K562 (cell line): ENCODE data around the gene TP73. TPM values are rescaled to one million over a fixed set of nuclear protein-coding genes. Genes with fewer than 3 reads are reported as not detected.

Experiments
- ATAC-seq: fragments of 200-7000 bp; cut with Tn5 transposase; 3 replicates; pipeline ENCODE4 v1.9.1; 2020; ENCODE audit warnings: moderate library complexity
- BruUV-seq: library from RNA; stranded (reverse); fragments of 400-500 nt; replicated peaks from 2 replicates; lab custom pipeline; 2021; lab: Mats Ljungman, UMichigan
- CTCF ChIA-PET: fragments of 300-600 bp; formaldehyde crosslinking; extraction: SDS; loops from one replicate; lab custom pipeline; 2021; ENCODE audit warnings: low intra/inter-chr PET ratio; lab: Yijun Ruan, JAX
- POLR2A ChIA-PET: fragments of 300-600, 350-650 bp; sonication (Branson Sonifier 250); formaldehyde crosslinking; extraction: SDS; loops from one replicate; lab custom pipeline; 2021; ENCODE audit warnings: antibody characterized with exemption, inconsistent platforms; lab: Yijun Ruan, JAX
- DNase-seq, 4 experiments: peaks; one replicate each; pipeline versions ENCODE4 v3.0.0 to v3.0.0-alpha.2; 2011 to 2018; ENCODE audit warnings: low spot score in 3 of 4, mixed read lengths in 3 of 4; ENCODE audit errors: extremely low read depth in 1 of 4
- FAIRE-seq: peaks from 2 replicates; lab custom pipeline; 2011; peaks lifted over from hg19 to GRCh38; lab: Jason Lieb, UNC
- H2AFZ ChIP-seq: 2 replicates; pipeline ENCODE4 v1.6.0; 2011; ENCODE audit warnings: low read depth, low read length, control low read depth, inconsistent platforms
- H3K27ac ChIP-seq: fragments of 200-600 bp; 3 replicates; pipeline ENCODE4 v1.8.0; 2011; ENCODE audit warnings: low read depth, mild to moderate bottlenecking, control low read depth, inconsistent platforms, low read length, moderate library complexity, mixed read lengths; ENCODE audit errors: extremely low read depth
- H3K27me3 ChIP-seq, 2 experiments: fragments of 300-600 bp in 1 of 2; 2 replicates in 1 of 2; 3 replicates in 1 of 2; pipeline versions ENCODE4 v1.6.0 to v1.8.0; 2011; ENCODE audit warnings: inconsistent platforms in 2 of 2, low read length in 2 of 2, mild to moderate bottlenecking in 1 of 2, mixed read lengths in 1 of 2, moderate library complexity in 1 of 2; ENCODE audit not compliant: control insufficient read depth in 2 of 2, insufficient read depth in 2 of 2
- H3K36me3 ChIP-seq: fragments of 300-600 bp; 3 replicates; pipeline ENCODE4 v1.8.0; 2011; ENCODE audit warnings: mild to moderate bottlenecking, low read length, inconsistent platforms; ENCODE audit not compliant: control insufficient read depth, insufficient read depth
- H3K4me1 ChIP-seq, 2 experiments: fragments of 200-600 bp in 1 of 2; replicated peaks in 1 of 2; 2 replicates in 1 of 2; 3 replicates in 1 of 2; pipeline versions ENCODE4 v1.5.1 to v1.8.0; 2011; ENCODE audit warnings: inconsistent platforms in 2 of 2, low read length in 2 of 2, mild to moderate bottlenecking in 1 of 2, mixed read lengths in 1 of 2, moderate library complexity in 1 of 2; ENCODE audit not compliant: control insufficient read depth in 2 of 2, insufficient read depth in 2 of 2
- H3K4me2 ChIP-seq: 2 replicates; pipeline ENCODE4 v1.6.1; 2011; ENCODE audit warnings: low read length, control low read depth, inconsistent platforms, mixed read lengths; ENCODE audit not compliant: insufficient read depth
- H3K4me3 ChIP-seq: fragments of 200-600 bp; sonication (generic), shearing (Covaris generic); 2 replicates; pipeline ENCODE4 v1.5.1; 2016; ENCODE audit warnings: control low read depth, inconsistent platforms
- H3K79me2 ChIP-seq: fragments of 200-600 bp; 3 replicates; pipeline ENCODE4 v1.8.0; 2011; ENCODE audit warnings: low read length, inconsistent platforms; ENCODE audit not compliant: control insufficient read depth, insufficient read depth
- H3K9ac ChIP-seq, 2 experiments: 2 replicates each; pipeline versions ENCODE4 v1.6.0 to v1.6.1; 2011; ENCODE audit warnings: low read depth in 2 of 2, low read length in 2 of 2, control low read depth in 1 of 2, inconsistent platforms in 1 of 2, mild to moderate bottlenecking in 1 of 2, mixed read lengths in 1 of 2; ENCODE audit not compliant: insufficient read depth in 1 of 2
- H3K9me1 ChIP-seq: one replicate; pipeline ENCODE4 v1.6.0; 2011; ENCODE audit warnings: inconsistent platforms, mild to moderate bottlenecking, low read length, moderate library complexity; ENCODE audit not compliant: control insufficient read depth, insufficient read depth
- H3K9me3 ChIP-seq: replicated peaks from 2 replicates; pipeline ENCODE4 v1.5.1; 2011; ENCODE audit warnings: low read depth, low read length, inconsistent platforms; ENCODE audit not compliant: control insufficient read depth, insufficient read depth
- H4K20me1 ChIP-seq: replicated peaks from 2 replicates; pipeline ENCODE4 v1.6.1; 2011; ENCODE audit warnings: low read length, inconsistent platforms, mixed read lengths; ENCODE audit not compliant: control insufficient read depth, insufficient read depth
- BDP1 ChIP-seq: IDR thresholded peaks from 3 replicates; pipeline ENCODE4 v1.6.1; 2011; ENCODE audit not compliant: insufficient read length, insufficient read depth
- FIP1L1 ChIP-seq: fragments of 200-400 bp; formaldehyde crosslinking; IDR thresholded peaks from 2 replicates; pipeline ENCODE4 v1.6.1; 2018; ENCODE audit warnings: mild to moderate bottlenecking, low read depth, low read length; ENCODE audit not compliant: poor library complexity, severe bottlenecking
- GABPA ChIP-seq: fragments of 200-800 bp; sonication (Bioruptor generic); conservative IDR thresholded peaks from 2 replicates; pipeline ENCODE4 v1.6.1; 2016; ENCODE audit warnings: low read depth, missing genetic modification characterization, missing compliant biosample characterization
- GTF2F1 ChIP-seq: IDR thresholded peaks from 2 replicates; pipeline ENCODE4 v1.6.1; 2011; ENCODE audit warnings: low read depth, low read length, improper control_type of control experiment
- KDM5B ChIP-seq: fragments of 200-600 bp; sonication (generic); IDR thresholded peaks from 2 replicates; pipeline ENCODE4 v1.6.1; 2012; ENCODE audit warnings: low read depth, mild to moderate bottlenecking, moderate library complexity, low read length, control low read depth, inconsistent platforms; ENCODE audit not compliant: insufficient replicate concordance
- MBD2 ChIP-seq: sonication (generic); IDR thresholded peaks from 2 replicates; pipeline ENCODE4 v1.6.1; 2016; ENCODE audit warnings: low read depth, borderline replicate concordance
- MYNN ChIP-seq, 2 experiments: sonication (generic); formaldehyde crosslinking in 1 of 2; IDR thresholded peaks; 2 replicates each; pipeline versions ENCODE4 v1.5.0 to v1.6.1; 2016 to 2020; ENCODE audit warnings: antibody characterized with exemption in 1 of 2, missing genetic modification reagents in 1 of 2
- POLR2H ChIP-seq: IDR thresholded peaks from 2 replicates; pipeline ENCODE4 v1.6.1; 2016; ENCODE audit warnings: missing genetic modification characterization, low read depth, mild to moderate bottlenecking, control low read depth, missing compliant biosample characterization, moderate library complexity
- PTBP1 ChIP-seq: fragments of 200-400 bp; formaldehyde crosslinking; IDR thresholded peaks from 2 replicates; pipeline ENCODE4 v1.6.1; 2017; ENCODE audit warnings: low read depth, low read length
- ZBTB49 ChIP-seq: sonication (generic); formaldehyde crosslinking; IDR thresholded peaks from 2 replicates; pipeline ENCODE4 v1.8.0; 2022; ENCODE audit warnings: missing genetic modification reagents, mild to moderate bottlenecking, borderline replicate concordance
- ZNF324 ChIP-seq: fragments of 250-450 bp; sonication (Bioruptor Pico); IDR thresholded peaks from 2 replicates; pipeline ENCODE4 v1.4.0; 2020; ENCODE audit warnings: mild to moderate bottlenecking
- ZNF699 ChIP-seq: fragments of 250-450 bp; sonication (Bioruptor Pico); IDR thresholded peaks from 2 replicates; pipeline ENCODE4 v1.8.0; 2021; ENCODE audit warnings: mild to moderate bottlenecking, moderate library complexity; ENCODE audit not compliant: insufficient replicate concordance
- WGBS: fragments of 100-300 bp; shearing (Covaris generic); methylation state at CpG from one replicate; pipeline ENCODE4 v1.1.6; 2016; ENCODE audit warnings: low coverage, mixed read lengths; ENCODE audit not compliant: insufficient coverage; ENCODE audit errors: missing lambda C conversion rate; 5-methylcytosine and 5-hydroxymethylcytosine counted together
- in situ Hi-C: fragments of 300-500 bp; cut with MboI; formaldehyde crosslinking; loops from 4 replicates; pipeline ENCODE4 v1.15.0; 2018; ENCODE audit warnings: inconsistent platforms, mixed read lengths
- intact Hi-C: fragments of 100-400 bp; cut with micrococcal nuclease; formaldehyde crosslinking; loops from 2 replicates; pipeline ENCODE4 v1.14.2; 2022
- polyA plus RNA-seq, 8 experiments: library from polyadenylated mRNA; depleted of rRNA in 4 of 8; stranded (reverse) in 5 of 8; unstranded in 3 of 8; fragments of >200 nt; fragmentation: Nextera tagmentation in 2 of 8; fragmentation: Illumina TruSeq in 1 of 8; extraction: Ambion mirVana in 2 of 8; extraction: Trizol in 1 of 8; gene quantifications; 2 replicates each; pipeline versions ENCODE4 v1.2.1 to v1.2.3, GENCODE V29; 2011 to 2014; ENCODE audit warnings: inconsistent platforms in 1 of 8, missing spikeins in 1 of 8
- total RNA-seq, 7 experiments: library from RNA; depleted of rRNA in 6 of 7; stranded (reverse); fragments of >200 nt in 6 of 7; fragmentation: Illumina TruSeq in 2 of 7; extraction: Trizol in 2 of 7; gene quantifications; 2 replicates each; pipeline versions ENCODE4 v1.2.1 to v1.2.3, GENCODE V29; 2011 to 2021; ENCODE audit warnings: low replicate concordance in 1 of 7
- TF ChIP-seq, protein P1 (sequence below), 2 experiments: fragments of 450-650 bp; IDR thresholded peaks; 2 replicates each; pipeline ENCODE4 v1.6.1; 2016

TP73 gene
- total and polyA plus RNA-seq, 9 of the 15 experiments (the other 6 are each of a cell fraction or from before 2014, with no cell fraction given) = 0.07 to 1.6 (median 0.40) TPM; not detected in 2

- TF ChIP-seq MBD2 (no peak), POLR2H (tag) (no peak), GABPA (peak; percentile 68)
- TF ChIP-seq, protein P1, sequence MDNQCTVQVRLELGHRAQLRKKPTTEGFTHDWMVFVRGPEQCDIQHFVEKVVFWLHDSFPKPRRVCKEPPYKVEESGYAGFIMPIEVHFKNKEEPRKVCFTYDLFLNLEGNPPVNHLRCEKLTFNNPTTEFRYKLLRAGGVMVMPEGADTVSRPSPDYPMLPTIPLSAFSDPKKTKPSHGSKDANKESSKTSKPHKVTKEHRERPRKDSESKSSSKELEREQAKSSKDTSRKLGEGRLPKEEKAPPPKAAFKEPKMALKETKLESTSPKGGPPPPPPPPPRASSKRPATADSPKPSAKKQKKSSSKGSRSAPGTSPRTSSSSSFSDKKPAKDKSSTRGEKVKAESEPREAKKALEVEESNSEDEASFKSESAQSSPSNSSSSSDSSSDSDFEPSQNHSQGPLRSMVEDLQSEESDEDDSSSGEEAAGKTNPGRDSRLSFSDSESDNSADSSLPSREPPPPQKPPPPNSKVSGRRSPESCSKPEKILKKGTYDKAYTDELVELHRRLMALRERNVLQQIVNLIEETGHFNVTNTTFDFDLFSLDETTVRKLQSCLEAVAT (IDR thresholded peaks at IDR 0.05) = 0 out of 4 replicates have a peak, but pooled peaks of 1 of the 2 experiments have one; percentile 42
- TF ChIP-seq, all 486 proteins: peak for 6
Measured at GRCh38 chr1:3650248-3651025, 1.9 kb upstream of the TP73 start (continued).

GRCh38 chr1:3651026-3651929, 1.0 kb upstream of the TP73 start:
- Histone ChIP-seq H3K36me3 (peaks cover 18% of the 10 kb centered on the region; the same call in 2 of the 3 replicates), H3K4me2 (peak overlapping the region; percentile 71; the same call in 1 of the 2 replicates), H3K4me1 (peaks cover 11 to 38% of the 10 kb centered on the region in 2 experiments), H3K9me1 (no peaks in the 10 kb centered on the region), H3K9me3 (no peaks in the 10 kb centered on the region), H2AFZ (no peak overlapping the region), H3K27ac (no peak overlapping the region), H3K79me2 (peaks cover 11% of the 10 kb centered on the region), H3K9ac (peak overlapping the region in 1 of 2 experiments; percentile 85; a peak in 2 of 4 replicates), H3K4me3 (no peak overlapping the region), H4K20me1 (peaks cover 3% of the 10 kb centered on the region; the same call in 1 of the 2 replicates), H3K27me3 (peaks cover 31 to 37% of the 10 kb centered on the region in 2 experiments)
- BruUV-seq = no TSS peak
- FAIRE-seq (no peak), ATAC-seq (no peak), DNase-seq (peak in 3 of 4 experiments; percentile 23 to 59 (median 54))
- POLR2A ChIA-PET = interaction anchor here (0.7 kb wide), 1 partner anchor 9 kb away, joined by 3 read pairs; no protein-coding TSS in a partner anchor
- CTCF ChIA-PET = no interaction called here
- WGBS = 88% methylated on average over 49 of the region's 83 CpGs
- intact Hi-C loops (no loop called here), in situ Hi-C loops (no loop called here)
- TF ChIP-seq KDM5B (no peak), ZNF699 (no peak), PTBP1 (no peak), ZNF324 (no peak), FIP1L1 (peak; percentile 57), GTF2F1 (no peak), ZBTB49 (no peak), MYNN (IDR thresholded peaks at IDR 0.05) (no peak), MYNN (CRISPR knock-in tag; IDR thresholded peaks at IDR 0.05) (no peak), BDP1 (no peak)
